ENCODE results near the gene PPM1D. TPM values are rescaled to one million over a fixed set of nuclear protein-coding genes. Genes with fewer than 3 reads are reported as not detected.

The PPM1D gene
- total and polyA plus RNA-seq, 2 of the 13 experiments (the other 11 are each of a cell fraction or from before 2014, with no cell fraction given): 8.0 to 26.2 TPM

GRCh38 chr17:60586288-60586974 is 13.6 kb upstream of the PPM1D start (continued):
- peak; percentile 18; the same call in 1 of the 2 replicates for TF ChIP-seq KMT2A (CRISPR knock-in tag; IDR thresholded peaks at IDR 0.05)
- no peak for TF ChIP-seq KMT2B (CRISPR knock-in tag; IDR thresholded peaks at IDR 0.05)
- no peak for TF ChIP-seq PBX3 (CRISPR knock-in tag; IDR thresholded peaks at IDR 0.05; ENCODE audit: borderline replicate concordance)
- TF ChIP-seq PAX8 (CRISPR knock-in tag; IDR thresholded peaks at IDR 0.05; ENCODE audit: borderline replicate concordance): no peak
- TF ChIP-seq RFX1 (IDR thresholded peaks at IDR 0.05): no peak
- TF ChIP-seq HMGXB4 (CRISPR knock-in tag; IDR thresholded peaks at IDR 0.05; ENCODE audit: borderline replicate concordance in 1 of 2, low read depth in 1 of 2): peak in 1 of 2 experiments; percentile 33; a peak in 1 of 4 replicates
- TF ChIP-seq, protein P1, sequence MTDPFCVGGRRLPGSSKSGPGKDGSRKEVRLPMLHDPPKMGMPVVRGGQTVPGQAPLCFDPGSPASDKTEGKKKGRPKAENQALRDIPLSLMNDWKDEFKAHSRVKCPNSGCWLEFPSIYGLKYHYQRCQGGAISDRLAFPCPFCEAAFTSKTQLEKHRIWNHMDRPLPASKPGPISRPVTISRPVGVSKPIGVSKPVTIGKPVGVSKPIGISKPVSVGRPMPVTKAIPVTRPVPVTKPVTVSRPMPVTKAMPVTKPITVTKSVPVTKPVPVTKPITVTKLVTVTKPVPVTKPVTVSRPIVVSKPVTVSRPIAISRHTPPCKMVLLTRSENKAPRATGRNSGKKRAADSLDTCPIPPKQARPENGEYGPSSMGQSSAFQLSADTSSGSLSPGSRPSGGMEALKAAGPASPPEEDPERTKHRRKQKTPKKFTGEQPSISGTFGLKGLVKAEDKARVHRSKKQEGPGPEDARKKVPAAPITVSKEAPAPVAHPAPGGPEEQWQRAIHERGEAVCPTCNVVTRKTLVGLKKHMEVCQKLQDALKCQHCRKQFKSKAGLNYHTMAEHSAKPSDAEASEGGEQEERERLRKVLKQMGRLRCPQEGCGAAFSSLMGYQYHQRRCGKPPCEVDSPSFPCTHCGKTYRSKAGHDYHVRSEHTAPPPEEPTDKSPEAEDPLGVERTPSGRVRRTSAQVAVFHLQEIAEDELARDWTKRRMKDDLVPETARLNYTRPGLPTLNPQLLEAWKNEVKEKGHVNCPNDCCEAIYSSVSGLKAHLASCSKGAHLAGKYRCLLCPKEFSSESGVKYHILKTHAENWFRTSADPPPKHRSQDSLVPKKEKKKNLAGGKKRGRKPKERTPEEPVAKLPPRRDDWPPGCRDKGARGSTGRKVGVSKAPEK (CRISPR knock-in tag; IDR thresholded peaks at IDR 0.05; ENCODE audit: borderline replicate concordance): no peak
- TF ChIP-seq ZZZ3 (CRISPR knock-in tag; IDR thresholded peaks at IDR 0.05; ENCODE audit: borderline replicate concordance): no peak
- TF ChIP-seq KDM2A (CRISPR knock-in tag; IDR thresholded peaks at IDR 0.05; ENCODE audit: borderline replicate concordance, low read depth): 0 out of 2 replicates have a peak, but pooled peaks have one; percentile 12
- no peak for TF ChIP-seq ATF7 (IDR thresholded peaks at IDR 0.05)
- no peak for TF ChIP-seq ATF7 (CRISPR knock-in tag; IDR thresholded peaks at IDR 0.05)
- TF ChIP-seq ZFX (CRISPR knock-in tag; IDR thresholded peaks at IDR 0.05; ENCODE audit: low read depth): no peak
- TF ChIP-seq NRL (CRISPR knock-in tag; IDR thresholded peaks at IDR 0.05; ENCODE audit: borderline replicate concordance): no peak
- TF ChIP-seq ARNT (IDR thresholded peaks at IDR 0.05): no peak
- no peak for TF ChIP-seq ZNF556 (CRISPR knock-in tag; IDR thresholded peaks at IDR 0.05; ENCODE audit: borderline replicate concordance)
- TF ChIP-seq ZNF678 (CRISPR knock-in tag; IDR thresholded peaks at IDR 0.05): no peak
- TF ChIP-seq KLF15 (CRISPR knock-in tag; IDR thresholded peaks at IDR 0.05; ENCODE audit: borderline replicate concordance): no peak
- TF ChIP-seq BRD4 (CRISPR knock-in tag; IDR thresholded peaks at IDR 0.05): no peak
- no peak for TF ChIP-seq ZNF563 (CRISPR knock-in tag; IDR thresholded peaks at IDR 0.05)
- TF ChIP-seq FOSL1 (CRISPR knock-in tag; IDR thresholded peaks at IDR 0.05; ENCODE audit: borderline replicate concordance): no peak
- TF ChIP-seq, protein P2, sequence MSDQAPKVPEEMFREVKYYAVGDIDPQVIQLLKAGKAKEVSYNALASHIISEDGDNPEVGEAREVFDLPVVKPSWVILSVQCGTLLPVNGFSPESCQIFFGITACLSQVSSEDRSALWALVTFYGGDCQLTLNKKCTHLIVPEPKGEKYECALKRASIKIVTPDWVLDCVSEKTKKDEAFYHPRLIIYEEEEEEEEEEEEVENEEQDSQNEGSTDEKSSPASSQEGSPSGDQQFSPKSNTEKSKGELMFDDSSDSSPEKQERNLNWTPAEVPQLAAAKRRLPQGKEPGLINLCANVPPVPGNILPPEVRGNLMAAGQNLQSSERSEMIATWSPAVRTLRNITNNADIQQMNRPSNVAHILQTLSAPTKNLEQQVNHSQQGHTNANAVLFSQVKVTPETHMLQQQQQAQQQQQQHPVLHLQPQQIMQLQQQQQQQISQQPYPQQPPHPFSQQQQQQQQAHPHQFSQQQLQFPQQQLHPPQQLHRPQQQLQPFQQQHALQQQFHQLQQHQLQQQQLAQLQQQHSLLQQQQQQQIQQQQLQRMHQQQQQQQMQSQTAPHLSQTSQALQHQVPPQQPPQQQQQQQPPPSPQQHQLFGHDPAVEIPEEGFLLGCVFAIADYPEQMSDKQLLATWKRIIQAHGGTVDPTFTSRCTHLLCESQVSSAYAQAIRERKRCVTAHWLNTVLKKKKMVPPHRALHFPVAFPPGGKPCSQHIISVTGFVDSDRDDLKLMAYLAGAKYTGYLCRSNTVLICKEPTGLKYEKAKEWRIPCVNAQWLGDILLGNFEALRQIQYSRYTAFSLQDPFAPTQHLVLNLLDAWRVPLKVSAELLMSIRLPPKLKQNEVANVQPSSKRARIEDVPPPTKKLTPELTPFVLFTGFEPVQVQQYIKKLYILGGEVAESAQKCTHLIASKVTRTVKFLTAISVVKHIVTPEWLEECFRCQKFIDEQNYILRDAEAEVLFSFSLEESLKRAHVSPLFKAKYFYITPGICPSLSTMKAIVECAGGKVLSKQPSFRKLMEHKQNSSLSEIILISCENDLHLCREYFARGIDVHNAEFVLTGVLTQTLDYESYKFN (CRISPR knock-in tag; conservative IDR thresholded peaks at IDR 0.05): no peak

All from HepG2 (cell line).